ENCODE results near the gene CISTR.

CISTR gene

GRCh38 chr12:53744130-53744441 lies 7.7 kb downstream of the CISTR start:
- FAIRE-seq (no peak), DNase-seq (ENCODE audit: insufficient read length, low spot score) (no peak)
- TF ChIP-seq CTCF (IDR thresholded peaks at IDR 0.05; ENCODE audit: insufficient read depth, missing control alignments), result no peak

GRCh38 chr12:53743266-53744129 lies 8.3 kb downstream of the CISTR start:
- peak; percentile 85 for TF ChIP-seq CTCF (IDR thresholded peaks at IDR 0.05; ENCODE audit: insufficient read depth, missing control alignments)
- FAIRE-seq (no peak), DNase-seq (ENCODE audit: insufficient read length, low spot score) (peak; percentile 65)

GRCh38 chr12:53740130-53740491 lies 11.7 kb downstream of the CISTR start:
- DNase-seq (ENCODE audit: insufficient read length, low spot score) (no peak), FAIRE-seq (no peak)
- TF ChIP-seq CTCF (IDR thresholded peaks at IDR 0.05; ENCODE audit: insufficient read depth, missing control alignments), result no peak

GRCh38 chr12:53739214-53740129 lies 12.3 kb downstream of the CISTR start:
- DNase-seq (ENCODE audit: insufficient read length, low spot score) (no peak), FAIRE-seq (no peak)
- TF ChIP-seq CTCF (IDR thresholded peaks at IDR 0.05; ENCODE audit: insufficient read depth, missing control alignments), result no peak

- TF ChIP-seq CTCF (IDR thresholded peaks at IDR 0.05; ENCODE audit: insufficient read depth, missing control alignments), result no peak
- FAIRE-seq (no peak), DNase-seq (ENCODE audit: insufficient read length, low spot score) (no peak)
These were observed 13.2 kb downstream of the CISTR start for GRCh38 chr12:53738406-53739213.

- no peak for TF ChIP-seq CTCF (IDR thresholded peaks at IDR 0.05; ENCODE audit: insufficient read depth, missing control alignments)
- DNase-seq (ENCODE audit: insufficient read length, low spot score), result no peak
- no peak for FAIRE-seq
These were observed 13.8 kb downstream of the CISTR start for GRCh38 chr12:53737951-53738405.

Measured in D721Med (cell line).